GM10248 (cell line): ENCODE results near the gene MAOA.
"Not testable (repeated sequence)": the region's sequence is repeated elsewhere in the genome, so short reads cannot be mapped to it uniquely, and the experiment has no call there.

Experiments
- CTCF ChIA-PET: fragments of 300-600 bp; sonication (Branson Sonifier 250); formaldehyde crosslinking; extraction: SDS; loops from one replicate; lab custom pipeline; 2021; ENCODE audit warnings: antibody characterized with exemption; lab: Yijun Ruan, JAX
- POLR2A ChIA-PET: fragments of 350-650 bp; sonication (Branson Sonifier 250); formaldehyde crosslinking; extraction: SDS; loops from one replicate; lab custom pipeline; 2020; ENCODE audit warnings: antibody characterized with exemption; lab: Yijun Ruan, JAX
- DNase-seq: peaks from one replicate; pipeline ENCODE4 v3.0.0; 2012; ENCODE audit errors: extremely low spot score
- TF ChIP-seq, protein P1 (sequence below): IDR thresholded peaks from 2 replicates; pipeline ENCODE4 v1.5.1; 2012; ENCODE audit warnings: mild to moderate bottlenecking, low read depth; ENCODE audit errors: extremely low read depth, missing control alignments, control extremely low read depth

MAOA gene

DNA sequence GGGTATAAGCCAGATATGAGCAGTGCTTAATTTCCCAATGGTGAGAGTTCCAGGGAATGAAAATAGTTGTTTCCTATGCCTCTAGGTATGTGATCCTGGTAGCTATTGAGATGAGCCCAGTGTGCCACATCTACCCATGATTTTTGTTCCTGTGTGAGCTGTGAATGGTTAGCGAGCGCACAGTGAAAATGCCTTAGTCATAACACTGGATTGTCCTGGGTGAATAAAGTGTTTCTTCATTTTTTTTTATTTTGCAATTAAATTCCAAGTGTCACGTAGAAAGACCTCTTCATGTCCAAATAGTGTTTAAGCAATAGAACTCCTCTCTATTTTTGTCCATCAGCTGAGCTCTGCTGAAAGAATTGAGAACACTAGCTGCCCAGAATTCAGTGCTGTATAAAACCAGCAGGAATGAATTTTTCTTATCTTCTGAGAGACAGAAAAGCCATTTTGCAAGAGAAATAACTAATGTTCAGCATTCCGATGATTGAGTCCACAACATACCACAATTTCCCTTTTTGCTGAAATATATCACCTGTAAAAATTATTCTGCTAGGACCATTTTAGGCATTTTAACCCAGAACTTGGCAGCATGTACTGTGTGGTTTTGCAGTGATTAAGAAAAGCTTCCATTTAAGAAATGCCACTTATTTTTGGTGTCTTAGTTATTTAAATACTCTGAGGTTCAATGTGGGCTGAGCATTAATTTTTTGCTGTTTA, 5.6 kb downstream of the MAOA start:
- TF ChIP-seq, protein P1, sequence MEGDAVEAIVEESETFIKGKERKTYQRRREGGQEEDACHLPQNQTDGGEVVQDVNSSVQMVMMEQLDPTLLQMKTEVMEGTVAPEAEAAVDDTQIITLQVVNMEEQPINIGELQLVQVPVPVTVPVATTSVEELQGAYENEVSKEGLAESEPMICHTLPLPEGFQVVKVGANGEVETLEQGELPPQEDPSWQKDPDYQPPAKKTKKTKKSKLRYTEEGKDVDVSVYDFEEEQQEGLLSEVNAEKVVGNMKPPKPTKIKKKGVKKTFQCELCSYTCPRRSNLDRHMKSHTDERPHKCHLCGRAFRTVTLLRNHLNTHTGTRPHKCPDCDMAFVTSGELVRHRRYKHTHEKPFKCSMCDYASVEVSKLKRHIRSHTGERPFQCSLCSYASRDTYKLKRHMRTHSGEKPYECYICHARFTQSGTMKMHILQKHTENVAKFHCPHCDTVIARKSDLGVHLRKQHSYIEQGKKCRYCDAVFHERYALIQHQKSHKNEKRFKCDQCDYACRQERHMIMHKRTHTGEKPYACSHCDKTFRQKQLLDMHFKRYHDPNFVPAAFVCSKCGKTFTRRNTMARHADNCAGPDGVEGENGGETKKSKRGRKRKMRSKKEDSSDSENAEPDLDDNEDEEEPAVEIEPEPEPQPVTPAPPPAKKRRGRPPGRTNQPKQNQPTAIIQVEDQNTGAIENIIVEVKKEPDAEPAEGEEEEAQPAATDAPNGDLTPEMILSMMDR, result no peak
- ChIA-PET CTCF (no interaction called here), POLR2A (no interaction called here)
- no peak for DNase-seq

DNA sequence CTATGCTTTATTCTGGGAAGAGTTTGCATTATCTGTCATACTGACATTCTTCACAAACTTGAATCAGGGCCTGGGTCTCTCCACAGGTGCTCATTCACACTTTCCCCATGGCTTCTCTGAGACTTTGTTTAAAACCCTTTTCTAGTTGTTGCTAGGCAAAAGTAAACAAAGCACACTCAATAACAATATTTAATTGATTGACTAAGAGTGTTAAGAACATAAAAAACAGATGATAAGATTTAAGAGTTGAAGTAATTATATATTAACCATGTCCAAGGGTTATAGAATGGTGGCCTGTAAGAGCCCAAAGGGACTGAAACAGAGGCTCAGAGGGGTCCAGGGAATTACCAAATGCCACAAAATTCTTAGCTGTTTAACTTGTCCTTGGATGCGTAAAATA, 7.1 kb downstream of the MAOA start:
- ChIA-PET POLR2A (no interaction called here), CTCF (no interaction called here)
- no peak for DNase-seq
- TF ChIP-seq, protein P1, result no peak

DNA sequence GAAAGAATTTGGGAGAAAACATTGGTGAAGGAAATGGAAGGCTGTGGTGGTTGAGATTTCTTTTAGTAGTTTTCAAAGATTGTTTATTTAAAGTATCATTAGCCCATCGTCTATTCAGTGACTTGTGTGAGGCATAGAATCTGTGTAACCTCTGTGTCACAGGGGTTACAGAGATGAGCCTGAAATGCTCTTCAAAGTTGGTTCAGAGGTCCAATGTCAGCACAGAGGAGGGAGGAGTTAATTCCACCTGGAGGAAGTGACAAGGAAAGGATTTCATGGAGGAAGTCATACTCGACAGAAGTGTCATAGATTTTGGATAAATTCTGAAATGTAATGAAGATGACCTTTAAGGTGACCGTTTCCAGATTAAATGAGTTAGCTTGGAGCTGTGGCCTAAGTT, 8.2 kb downstream of the MAOA start:
- TF ChIP-seq, protein P1, result no peak
- no peak for DNase-seq
- ChIA-PET POLR2A (no interaction called here), CTCF (no interaction called here)

DNA sequence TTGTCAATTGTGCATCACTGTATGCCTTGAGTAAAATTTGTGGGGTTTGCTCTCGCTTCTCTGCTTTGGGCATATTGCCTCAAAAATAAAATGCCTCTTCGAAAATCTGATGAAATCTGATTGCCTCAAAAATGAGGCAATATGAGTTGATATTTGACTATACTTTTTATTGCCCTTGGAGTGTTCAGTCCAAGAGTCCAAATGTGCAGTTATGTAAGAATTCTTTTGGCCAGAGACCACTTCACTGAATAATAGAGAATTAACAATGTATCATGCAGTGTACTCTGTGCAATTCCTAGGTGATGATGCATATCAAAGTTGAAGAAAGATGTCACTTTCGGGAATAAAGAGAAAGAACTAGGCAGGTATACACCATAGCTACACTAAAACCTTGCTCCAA, 8.6 kb downstream of the MAOA start:
- TF ChIP-seq, protein P1, result no peak
- ChIA-PET POLR2A (no interaction called here), CTCF (no interaction called here)
- DNase-seq, result no peak

DNA sequence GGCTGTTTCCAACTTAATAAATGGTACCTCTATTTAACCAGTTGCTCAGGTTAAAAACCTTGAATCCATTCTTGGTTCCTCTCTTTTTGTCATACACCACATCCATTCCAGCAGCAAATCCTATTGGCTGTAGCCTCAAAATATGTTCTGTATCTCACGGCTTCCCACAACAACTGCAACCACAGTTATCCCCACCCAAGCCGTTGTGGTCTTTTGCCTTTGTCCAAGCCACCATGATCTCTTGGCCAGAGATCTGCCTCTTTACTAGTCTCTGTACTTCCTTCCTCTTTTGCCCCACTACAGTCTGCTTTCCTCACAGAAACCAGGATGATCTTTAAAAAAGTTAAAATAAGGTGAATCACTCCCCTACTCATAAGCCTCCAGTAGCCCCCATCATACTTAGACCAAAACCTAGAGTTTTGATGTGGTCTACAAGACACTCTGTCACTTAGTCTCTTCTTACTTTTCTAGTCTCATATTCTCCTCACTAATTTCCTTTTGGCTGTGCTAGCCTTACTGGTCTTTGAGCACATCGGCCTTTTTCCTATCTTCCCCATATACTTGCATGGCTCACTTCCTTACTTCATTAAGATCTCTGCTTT, 10.3 kb downstream of the MAOA start:
- TF ChIP-seq, protein P1, result no peak
- no peak for DNase-seq
- POLR2A ChIA-PET, result no interaction called here
- CTCF ChIA-PET, result no interaction called here

DNA sequence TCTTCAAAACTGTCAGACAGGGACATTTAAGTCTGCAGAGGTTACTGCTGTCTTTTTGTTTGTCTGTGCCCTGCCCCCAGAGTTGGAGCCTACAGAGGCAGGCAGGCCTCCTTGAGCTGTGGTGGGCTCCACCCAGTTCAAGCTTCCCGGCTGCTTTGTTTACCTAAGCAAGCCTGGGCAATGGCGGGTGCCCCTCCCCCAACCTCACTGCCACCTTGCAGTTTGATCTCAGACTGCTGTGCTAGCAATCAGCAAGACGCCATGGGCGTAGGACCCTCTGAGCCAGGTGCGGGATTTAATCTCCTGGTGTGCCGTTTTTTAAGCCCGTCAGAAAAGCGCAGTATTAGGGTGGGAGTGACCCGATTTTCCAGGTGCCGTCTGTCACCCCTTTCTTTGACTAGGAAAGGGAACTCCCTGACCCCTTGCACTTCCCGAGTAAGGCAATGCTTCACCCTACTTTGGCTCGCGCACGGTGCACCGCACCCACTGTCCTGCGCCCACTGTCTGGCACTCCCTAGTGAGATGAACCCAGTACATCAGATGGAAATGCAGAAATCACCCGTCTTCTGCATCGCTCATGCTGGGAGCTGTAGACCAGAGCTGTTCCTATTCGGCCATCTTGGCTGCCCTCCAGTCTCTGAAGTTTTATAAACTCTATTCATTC, 20.0 kb downstream of the MAOA start:
- CTCF ChIA-PET, POLR2A ChIA-PET, DNase-seq: not testable (repeated sequence)
